COR-L47 (cell line): Measurements from ENCODE around the gene SBNO2.
A peak's percentile ranks its signal among the peaks of the same experiment; 100 is the strongest.
"Not testable (repeated sequence)": the region's sequence is repeated elsewhere in the genome, so short reads cannot be mapped to it uniquely, and the experiment has no call there.

ENCODE experiments used
- DNase-seq: peaks from one replicate; lab custom pipeline; 2025; lab: John Stamatoyannopoulos, UW

Gene SBNO2

DNA sequence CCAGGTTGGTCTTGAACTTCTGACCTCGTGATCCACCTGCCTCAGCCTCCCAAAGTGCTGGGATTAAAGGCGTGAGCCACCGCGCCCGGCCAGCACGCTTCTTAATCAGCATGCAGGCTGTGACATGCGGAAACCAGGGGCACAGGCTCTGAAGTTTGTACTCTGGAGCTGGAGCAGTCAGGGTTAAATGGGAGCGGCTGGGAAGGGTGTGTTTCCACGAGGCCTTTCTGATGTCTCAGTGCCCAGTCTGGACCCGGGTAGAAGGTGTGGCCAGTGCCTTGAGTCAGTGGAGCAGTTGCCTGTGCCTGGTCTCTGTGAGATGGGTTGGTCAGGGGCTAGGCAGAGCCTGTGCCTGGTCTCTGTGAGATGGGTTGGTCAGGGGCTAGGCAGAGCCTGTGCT is 34.8 kb upstream of the SBNO2 start:
- not testable (repeated sequence) for DNase-seq

GRCh38 chr19:1206864-1207450 is 32.9 kb upstream of the SBNO2 start:
- no peak for DNase-seq

DNA sequence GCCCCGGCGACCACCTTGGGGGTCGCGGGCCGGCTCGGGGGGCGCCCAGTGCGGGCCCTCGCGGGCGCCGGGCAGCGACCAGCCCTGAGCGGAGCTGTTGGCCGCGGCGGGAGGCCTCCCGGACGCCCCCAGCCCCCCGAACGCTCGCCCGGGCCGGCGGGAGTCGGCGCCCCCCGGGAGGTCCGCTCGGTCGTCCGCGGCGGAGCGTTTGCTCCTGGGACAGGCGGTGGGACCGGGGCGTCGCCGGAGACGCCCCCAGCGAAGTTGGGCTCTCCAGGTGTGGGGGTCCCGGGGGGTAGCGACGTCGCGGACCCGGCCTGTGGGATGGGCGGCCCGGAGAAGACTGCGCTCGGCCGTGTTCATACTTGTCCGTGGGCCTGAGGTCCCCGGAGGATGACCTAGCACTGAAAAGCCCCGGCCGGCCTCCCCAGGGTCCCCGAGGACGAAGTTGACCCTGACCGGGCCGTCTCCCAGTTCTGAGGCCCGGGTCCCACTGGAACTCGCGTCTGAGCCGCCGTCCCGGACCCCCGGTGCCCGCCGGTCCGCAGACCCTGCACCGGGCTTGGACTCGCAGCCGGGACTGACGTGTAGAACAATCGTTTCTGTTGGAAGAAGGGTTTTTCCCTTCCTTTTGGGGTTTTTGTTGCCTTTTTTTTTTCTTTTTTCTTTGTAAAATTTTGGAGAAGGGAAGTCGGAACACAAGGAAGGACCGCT is 32.2 kb upstream of the SBNO2 start:
- DNase-seq: no peak

DNA sequence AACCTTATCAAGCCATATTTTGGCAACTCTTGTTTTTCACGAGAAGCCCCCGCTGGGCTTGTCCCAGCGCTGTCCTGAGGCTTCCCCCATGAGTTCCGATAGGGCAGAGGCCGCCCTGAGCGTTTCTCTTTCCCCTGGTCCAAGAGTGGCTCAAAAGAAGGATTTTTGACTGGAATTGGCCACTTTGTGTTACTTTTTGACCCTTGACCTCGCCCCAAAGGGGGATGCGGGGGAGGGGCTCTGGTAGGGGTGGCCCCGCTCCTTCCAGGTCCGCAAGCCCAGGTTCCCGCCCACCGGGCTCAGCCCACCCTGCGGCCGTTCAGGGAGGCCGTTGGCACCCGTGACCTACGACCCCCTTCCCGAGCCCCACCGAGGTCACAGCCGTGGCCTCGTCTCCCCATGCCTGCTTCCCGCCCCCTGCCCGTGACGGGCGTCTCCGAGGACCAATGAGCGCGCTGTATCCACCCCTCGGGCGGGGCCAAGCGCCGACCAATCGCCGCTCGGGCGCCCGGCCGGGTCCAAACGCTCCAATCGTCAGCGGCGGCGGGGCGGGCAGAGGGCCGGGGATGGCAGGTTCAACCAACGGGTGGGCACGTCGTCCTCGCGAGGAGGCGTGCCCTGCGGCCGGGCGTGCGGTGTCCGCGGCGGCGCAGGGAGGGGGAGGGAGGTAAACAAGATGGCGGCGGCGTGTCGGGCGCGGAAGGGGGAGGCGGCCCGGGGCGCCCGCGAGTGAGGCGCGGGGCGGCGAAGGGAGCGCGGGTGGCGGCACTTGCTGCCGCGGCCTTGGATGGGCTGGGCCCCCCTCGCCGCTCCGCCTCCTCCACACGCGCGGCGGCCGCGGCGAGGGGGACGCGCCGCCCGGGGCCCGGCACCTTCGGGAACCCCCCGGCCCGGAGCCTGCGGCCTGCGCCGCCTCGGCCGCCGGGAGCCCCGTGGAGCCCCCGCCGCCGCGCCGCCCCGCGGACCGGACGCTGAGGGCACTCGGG is 31.3 kb upstream of the SBNO2 start, which contains the start of gene STK11:
TSS of gene STK11 (plus strand) at position 665 of the 986 bp plus-strand sequence. CDS start 1,136 bp downstream, outside the sequence.
- peak; percentile 98 for DNase-seq

DNA sequence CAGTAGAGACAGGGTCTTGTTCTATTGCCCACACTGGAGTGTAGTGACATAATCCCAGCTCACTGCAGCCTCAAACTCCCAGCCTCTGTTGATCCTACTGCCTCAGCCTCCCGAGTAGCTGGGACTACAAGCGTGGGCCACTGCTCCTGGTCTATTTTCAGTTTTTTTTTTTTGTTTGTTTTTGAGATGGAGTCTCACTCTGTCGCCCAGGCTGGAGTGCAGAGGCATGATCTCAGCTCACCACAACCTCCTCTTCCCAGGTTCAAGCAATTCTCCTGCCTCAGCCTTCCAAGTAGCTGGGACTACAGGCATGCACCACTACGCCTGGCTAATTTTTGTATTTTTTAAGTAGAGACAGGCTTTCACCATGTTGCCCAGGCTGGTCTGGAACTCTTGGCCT is 26.5 kb upstream of the SBNO2 start:
- DNase-seq: not testable (repeated sequence)

GRCh38 chr19:1199531-1199930 is 25.5 kb upstream of the SBNO2 start:
- DNase-seq: no peak

DNA sequence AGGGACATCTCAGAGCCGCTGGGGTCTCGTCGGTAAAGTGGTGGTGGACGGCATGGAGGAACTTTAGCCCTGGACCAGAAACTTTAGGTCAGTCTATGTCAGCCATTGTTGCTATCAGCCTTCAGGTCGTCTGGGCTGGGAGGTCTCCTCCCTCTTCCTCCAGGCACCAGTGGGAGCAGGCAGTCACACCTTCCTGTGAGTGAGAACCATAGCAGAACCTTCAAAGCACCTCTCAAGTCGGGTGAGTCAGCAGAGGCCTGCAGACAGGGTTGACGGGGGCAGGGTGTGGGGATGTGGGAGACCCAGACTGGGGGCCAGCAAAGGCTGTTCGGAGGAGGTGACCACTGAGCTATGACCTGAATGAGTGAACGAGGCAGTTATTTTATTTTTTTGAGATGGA is 15.4 kb upstream of the SBNO2 start:
- no peak for DNase-seq

- DNase-seq: no peak
These were observed 9.6 kb upstream of the SBNO2 start for GRCh38 chr19:1183543-1184172.

GRCh38 chr19:1182727-1183126 is 8.7 kb upstream of the SBNO2 start:
- DNase-seq: no peak

DNA sequence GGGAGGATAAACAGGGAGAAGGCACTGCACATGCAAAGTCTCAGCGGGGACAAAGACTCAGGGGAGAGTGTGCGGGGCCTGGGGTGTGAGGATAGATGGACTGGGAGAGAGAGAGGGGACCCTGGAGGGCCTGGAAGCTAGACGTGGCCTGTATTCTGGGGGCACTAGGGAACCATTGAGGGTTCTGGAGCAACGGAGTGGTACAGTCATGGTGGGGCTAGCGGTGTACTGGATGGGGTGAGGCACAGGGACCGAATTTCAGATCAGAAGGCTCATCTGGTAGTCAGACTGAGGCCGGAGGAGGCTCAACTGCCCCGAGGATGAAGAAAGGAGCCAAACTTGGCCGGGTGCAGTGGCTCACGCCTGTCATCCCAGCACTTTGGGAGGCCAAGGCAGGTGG is 8.0 kb upstream of the SBNO2 start:
- no peak for DNase-seq

- DNase-seq: no peak
These were observed 7.5 kb upstream of the SBNO2 start for GRCh38 chr19:1181606-1182005.

DNA sequence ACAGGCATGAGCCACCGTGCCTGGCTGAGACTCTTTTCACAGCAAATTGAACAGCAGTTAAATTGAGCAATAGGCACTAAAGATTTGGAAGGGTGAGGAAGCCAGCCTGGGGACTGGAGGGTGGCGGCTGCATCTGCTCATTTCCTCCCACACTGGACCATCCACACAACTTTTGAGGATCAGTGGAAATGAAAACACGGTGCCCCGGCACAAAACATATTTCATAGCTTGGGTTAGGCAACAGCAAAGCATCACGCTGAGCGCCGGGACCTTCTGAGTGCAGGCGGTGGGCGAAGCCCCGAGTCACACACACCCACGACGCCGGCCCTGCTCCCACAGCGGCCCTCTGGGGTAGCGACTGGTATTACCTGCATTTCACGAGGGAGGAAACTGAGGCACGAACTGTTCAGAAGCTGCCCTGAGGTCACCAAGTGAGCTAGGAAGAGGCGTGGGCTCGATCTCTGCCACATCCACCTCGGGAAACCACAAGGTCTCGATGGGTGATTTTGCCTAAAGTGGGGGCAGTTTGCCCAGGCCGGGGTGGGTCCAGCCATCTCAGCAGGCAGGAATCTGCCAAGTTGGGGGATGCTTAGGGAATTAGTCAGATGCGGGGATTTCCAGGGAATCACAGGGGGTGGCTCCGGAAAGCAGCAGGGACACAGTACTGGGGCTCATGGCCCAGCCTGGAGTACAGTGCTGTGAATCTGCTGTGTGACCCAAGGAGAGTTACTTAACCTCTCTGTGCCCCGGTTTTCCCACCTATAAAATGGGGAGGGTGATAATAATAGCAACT is 3.5 kb upstream of the SBNO2 start:
- DNase-seq: no peak

DNA sequence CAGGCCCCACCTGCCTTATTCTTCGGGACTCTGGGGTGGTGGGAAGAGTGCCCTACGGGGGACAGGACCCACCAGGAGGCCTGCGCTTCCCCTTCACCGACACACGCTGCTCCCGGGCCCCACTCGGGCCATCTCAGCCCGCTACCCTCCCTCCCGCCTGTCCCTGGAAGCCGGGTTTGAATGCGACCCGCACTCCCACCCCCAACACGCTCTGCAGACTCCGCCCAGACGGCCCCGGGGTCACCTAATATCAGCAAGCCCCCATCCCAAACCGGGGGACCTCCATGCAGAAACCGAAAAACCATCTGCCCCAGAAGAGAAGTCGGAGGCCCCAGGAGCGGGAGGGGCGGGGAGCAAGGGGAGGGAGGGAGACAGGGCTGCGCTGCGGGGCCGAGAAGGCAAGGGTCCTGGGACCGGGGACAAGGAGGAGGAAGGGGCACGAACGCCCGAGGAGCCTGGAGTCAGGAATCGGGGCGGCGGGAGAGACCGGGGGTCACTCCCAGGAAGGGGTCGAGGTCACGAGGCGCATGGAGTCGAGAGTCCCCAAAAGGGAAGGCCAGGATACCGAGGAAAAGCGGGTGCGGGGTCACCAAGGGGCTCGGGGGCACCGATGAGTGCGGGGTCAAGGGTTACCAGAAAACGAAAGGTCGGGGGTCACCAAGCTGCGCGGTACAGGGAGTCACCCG is 766 bp downstream of the SBNO2 start:
- no peak for DNase-seq

DNA sequence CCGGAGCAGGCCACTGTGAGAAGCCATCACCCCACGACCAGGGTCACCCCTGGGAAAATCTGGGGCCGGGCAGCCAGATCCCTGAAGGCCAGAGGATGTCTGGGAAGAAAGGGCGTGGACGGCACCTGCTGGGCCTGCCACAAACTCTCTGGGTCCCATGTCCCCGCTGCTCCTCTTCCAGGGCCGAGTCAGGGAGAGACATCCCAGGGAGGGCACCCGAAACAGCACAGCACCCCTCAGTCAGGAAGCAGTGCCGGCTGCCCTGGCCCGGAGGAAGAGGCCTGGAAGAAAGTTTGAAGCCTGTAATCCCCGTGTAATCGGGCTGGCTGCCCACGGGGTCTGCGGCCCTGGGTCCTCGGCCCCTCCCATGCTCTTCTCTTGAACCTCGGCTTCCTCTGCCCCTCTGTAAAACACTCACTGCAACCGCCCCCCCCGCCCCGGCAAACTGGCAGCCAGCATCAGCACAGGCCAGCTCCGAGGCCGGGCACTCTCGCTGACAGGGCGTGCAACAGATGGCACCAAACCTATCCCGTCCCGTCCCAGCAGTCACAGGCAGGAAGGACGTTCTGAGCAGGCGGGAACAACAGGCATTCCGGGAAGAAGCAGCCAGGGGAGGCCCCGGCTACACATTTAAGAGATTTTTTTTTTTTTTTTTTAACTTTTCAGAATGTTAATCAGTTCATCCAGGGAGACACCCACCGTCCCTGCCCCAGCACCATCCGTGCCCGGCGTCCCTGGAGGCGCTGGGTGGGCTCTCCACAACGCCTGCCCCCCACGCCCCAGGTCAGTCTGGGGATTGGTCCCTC is 1.5 kb downstream of the SBNO2 start:
- no peak for DNase-seq

- peak; percentile 83 for DNase-seq
These were observed 2.2 kb downstream of the SBNO2 start for GRCh38 chr19:1171755-1172352.

DNA sequence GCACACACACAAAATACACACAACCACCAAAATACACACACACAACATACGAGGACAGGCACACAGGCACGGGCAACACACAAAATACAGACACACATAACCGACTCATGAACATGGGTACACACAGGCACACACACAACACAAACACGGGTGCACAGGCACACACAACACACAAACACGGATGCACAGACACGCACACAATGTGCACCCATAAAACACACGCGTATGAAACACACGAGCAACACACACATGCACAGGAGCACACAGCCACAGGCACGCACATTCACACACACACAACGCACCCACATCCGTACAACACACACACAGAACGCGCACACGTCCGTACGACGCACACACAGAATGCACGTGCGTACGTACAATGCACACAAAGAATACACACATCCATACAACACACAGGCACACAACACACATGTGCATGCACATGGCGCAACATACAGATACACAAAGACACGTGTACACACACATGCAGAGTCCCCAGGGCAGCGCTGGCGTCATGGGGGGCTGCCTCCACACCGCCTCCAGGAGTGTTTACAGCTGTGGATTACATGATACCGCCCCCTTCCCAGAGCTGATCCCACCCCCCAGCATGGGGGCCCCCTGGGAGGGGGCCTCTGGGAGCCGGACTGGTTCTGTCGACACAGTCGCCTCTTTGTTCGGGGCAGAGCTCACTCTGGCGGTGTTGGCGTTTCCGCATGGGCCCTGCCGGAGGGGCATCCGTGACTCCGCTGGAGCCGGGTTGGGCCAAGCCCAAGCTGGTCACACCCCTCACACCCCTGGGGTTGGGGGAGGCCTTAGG is 2.9 kb downstream of the SBNO2 start:
- peak; percentile 56 for DNase-seq

- no peak for DNase-seq
These were observed 3.9 kb downstream of the SBNO2 start for GRCh38 chr19:1169921-1170885.
